NCI-H1694 (cell line): ENCODE measurements around the gene SPAG17.

ENCODE experiments used
- DNase-seq: peaks from one replicate; lab custom pipeline; 2025; lab: John Stamatoyannopoulos, UW

SPAG17 gene

GRCh38 chr1:118160806-118161205 is 24.2 kb downstream of the SPAG17 start:
- no peak for DNase-seq

- DNase-seq, result no peak
These were observed 25.5 kb downstream of the SPAG17 start for GRCh38 chr1:118159569-118159968.

DNA sequence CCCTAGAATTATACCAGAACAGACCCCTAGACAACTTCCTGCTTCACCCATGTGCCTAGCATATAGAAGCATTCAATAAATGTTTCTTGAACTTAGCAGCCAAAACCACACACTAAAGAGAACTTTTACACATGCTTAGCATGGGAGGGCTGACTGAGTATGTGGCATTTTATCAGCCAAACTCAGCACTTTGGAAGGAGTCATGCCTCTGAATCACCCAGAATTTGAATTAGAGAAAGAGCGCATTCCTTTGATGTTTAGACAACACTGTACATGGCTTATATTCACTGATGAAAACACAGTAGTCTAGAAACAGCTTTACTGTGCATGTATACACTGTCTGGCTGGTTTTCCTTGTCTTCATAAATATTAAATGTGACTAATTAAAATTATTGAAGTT is 26.1 kb downstream of the SPAG17 start:
- no peak for DNase-seq

DNA sequence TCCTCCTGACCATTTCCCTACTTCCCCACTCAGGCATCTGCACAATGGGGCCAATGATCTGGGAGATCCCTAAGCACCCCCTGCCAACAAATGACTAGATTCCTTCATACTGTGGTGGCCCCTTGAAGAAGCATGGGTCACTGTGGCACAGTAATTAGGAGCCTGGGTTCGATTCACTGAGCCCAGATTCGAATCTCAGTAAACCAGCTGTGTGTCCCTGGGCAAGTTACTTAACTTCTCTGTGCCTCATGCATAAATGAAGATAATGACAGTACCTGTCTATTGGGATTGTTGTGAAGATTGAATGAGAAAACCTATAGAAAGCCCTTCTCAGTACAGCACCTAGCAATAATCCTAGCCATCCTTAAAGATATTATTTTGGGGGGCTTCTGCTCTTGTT is 27.5 kb downstream of the SPAG17 start:
- DNase-seq, result no peak

DNA sequence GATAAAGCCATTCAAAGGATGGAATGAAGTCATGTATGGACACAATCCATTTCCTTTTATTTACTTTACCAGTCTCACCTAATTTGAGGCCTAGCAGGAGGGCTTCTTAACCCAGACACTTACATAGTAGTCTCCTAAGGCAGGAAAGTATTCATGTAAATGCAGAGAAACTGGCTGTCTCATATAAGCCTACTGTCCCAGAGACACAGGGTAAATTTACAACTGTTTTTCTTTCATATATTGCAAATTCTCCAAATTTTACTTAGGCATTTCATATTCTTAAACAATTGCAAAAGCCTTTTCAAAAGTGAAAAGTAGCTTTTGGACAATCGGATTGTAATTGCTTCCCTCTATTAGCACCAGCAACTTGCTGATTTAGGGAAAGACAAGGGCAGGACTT is 29.9 kb downstream of the SPAG17 start:
- DNase-seq, result no peak

DNA sequence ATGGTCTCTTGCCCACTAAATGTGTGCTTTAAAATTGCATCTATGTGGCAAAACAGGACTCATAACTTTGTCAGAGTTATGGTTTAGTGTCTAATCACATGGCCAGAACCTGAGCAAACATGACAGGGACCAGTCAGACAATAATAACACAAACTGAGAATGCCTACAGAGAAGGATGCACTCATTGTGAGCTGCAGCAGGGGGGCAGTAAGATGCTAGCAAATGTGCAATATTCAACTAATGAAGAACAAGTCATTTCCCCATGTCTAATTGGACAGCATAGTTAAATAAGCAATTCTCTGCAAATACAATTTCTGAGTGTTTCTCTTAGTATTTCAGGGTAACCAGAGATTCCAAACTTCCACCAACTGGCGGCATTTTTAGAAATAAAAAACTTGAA is 30.8 kb downstream of the SPAG17 start:
- no peak for DNase-seq

- DNase-seq, result peak; percentile 23
These were observed 33.6 kb downstream of the SPAG17 start for GRCh38 chr1:118151312-118151937.

DNA sequence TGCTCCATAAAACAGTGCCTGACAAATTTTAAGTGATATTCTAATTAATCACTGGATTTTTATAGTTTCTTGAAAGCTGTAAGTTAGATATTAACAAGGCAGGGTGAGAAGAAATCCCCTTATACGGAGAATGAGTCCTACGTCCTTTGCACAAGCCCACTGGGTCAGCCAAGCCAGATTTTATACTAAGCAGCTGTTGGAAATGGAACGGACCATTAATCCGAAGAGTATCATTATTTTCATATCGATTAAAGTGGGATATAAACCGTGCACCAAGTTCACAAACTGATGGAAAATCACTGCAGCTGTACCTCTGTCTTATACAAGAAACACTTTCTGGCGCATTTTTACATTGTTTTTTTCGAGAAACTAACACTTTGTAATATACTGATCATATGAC is 35.2 kb downstream of the SPAG17 start:
- no peak for DNase-seq

- no peak for DNase-seq
These were observed 37.0 kb downstream of the SPAG17 start for GRCh38 chr1:118148034-118148433.

DNA sequence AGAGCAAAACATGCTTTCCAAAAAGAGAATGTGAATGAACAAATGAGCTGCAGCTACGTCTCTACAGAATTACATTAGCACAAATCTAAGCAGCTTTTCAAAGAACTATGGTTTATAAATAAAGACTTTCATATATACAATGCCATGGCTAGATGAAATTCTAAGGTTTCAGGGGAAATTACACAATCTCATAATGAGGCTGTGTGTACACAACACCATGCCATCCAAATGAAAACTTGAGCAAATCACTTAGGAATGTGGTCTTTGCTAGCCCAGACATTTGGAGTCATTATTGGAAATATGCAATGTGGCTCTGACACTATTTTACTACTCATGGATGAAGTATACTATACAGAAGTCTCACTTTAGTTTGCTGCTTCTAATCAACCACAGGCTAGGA is 37.5 kb downstream of the SPAG17 start:
- DNase-seq, result no peak

DNA sequence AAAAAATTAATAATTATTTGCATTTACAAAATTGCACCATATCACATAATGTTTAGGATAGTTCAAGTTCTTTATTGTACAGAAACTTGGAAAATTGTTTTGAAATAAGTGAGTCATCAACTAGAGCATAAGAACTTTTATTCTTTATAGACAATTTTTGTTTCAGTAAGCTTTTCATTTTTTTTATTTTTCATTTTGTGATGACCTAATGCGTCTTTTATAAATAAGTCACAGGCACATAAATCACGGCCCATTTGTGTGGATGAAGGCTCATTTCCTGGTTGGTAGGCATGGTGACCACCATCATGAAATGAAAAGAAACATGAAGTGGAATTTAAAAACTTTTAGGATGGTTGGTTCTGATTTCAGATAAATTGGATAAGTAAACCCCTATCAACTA is 39.3 kb downstream of the SPAG17 start:
- no peak for DNase-seq

GRCh38 chr1:118144684-118145083 is 40.3 kb downstream of the SPAG17 start:
- no peak for DNase-seq

- no peak for DNase-seq
These were observed 41.2 kb downstream of the SPAG17 start for GRCh38 chr1:118143831-118144230.

DNA sequence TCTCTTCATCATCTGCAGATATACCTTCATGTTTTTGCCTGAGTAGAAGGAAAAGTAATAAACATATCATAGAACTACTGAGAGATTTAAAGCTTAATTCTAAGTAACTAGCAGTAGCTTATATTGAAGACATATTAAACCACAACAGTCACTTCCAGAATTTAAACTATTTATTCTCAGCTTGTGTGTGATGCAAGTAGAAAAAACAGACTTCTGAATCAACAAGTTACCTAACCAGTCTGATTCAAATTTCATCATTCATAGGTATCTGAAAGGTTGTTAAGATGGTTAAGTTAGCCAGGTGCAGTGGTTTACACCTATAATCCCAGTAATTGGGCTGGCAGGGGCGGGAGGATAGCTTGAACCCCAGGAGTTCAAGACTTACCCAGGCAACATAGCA is 41.9 kb downstream of the SPAG17 start:
- DNase-seq, result no peak

- no peak for DNase-seq
These were observed 42.5 kb downstream of the SPAG17 start for GRCh38 chr1:118142546-118142945.

- no peak for DNase-seq
These were observed 47.1 kb downstream of the SPAG17 start for GRCh38 chr1:118137900-118138299.

GRCh38 chr1:118136187-118136941 is 48.7 kb downstream of the SPAG17 start:
- no peak for DNase-seq

GRCh38 chr1:118132000-118132399 is 53.0 kb downstream of the SPAG17 start:
- no peak for DNase-seq

DNA sequence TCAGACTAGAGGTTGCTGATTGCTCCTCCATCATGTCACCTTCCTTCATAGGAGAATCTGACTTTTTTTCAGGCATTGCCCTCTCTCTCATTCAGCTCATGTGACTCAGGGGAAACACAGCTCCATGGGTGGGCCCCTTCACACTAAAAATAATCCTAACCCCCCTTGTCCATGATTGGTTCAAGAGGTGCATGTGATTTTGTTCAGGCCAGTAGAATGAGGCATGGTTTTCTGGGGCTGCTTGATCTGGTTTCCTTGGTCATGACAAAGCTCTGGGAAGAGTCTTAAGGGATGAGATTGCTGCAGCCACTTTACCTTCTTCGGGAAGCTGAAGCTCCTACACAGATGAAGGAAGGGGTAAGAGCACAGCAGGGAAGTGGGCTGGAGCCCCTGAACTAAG is 56.3 kb downstream of the SPAG17 start:
- no peak for DNase-seq

DNA sequence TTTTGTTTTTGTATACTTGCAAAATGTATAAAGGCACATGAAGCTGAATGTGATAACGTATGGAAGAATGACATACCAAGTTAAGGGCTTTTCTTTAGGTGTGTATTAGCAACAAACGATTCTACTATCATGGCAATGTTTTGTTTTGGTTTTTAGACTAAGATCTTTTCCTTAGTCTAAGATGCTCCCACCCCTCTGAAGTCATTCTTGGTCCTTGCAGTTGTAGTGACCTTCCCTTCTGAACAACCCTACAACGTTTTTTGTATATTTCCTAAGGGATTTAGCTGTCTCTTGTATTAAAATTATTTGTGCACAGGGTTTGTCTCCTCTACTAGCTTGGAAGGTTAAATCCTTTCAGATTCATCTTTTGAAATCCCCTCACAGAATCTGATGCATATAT is 61.0 kb downstream of the SPAG17 start:
- DNase-seq, result no peak

GRCh38 chr1:118123116-118123839 is 61.8 kb downstream of the SPAG17 start:
- DNase-seq, result no peak

DNA sequence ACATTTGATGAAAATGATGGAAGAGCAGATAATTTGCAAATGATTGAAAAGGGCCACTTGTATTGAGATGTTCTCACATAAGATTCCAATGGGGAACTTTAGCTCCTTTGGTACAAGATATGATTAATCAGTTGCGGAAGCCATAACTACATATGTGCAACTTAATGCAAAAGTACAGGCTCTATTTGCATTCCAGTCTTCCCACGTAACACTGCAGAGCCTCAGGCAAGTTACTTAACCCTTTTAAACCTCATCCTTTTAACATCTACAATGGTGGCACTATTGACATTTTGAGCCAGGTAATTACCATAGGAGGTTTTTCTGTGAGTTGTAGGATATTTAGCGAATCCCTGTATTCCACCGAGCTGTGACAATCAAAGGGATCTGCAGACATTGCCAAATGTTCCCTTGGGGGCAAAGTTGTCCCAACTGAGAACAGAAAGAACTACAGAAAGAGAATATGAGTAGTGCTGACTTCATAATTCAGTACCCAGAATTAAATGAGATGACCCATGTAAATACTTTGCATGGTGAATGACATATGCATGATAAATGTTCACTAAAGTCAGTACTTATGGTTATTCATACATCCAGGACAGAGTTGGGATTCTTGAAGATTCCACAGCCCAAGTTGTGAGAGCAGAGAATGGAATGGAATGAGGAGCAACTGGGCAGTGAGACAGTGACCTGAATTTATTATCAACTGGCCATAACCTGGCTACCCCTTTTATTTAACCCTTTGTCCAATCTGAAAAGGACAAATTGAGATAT is 62.6 kb downstream of the SPAG17 start:
- DNase-seq, result no peak
